Natural killer cell treated with Interleukin-12 subunit alpha and Interleukin-12 subunit beta and Interleukin-15 and Interleukin-18, amount 100 ng/mL, for 72 hours (primary cell): ENCODE measurements around the gene CELF4. TPM values are rescaled to one million over a fixed set of nuclear protein-coding genes. Genes with fewer than 3 reads are reported as not detected.

Source experiments
- ATAC-seq, 2 donors: fragments of 150-1000 bp; cut with Tn5 transposase in 1 of 2; sonication (Bioruptor Pico), chemical (Tn5 transposase) in 1 of 2; 2 replicates each; pipeline ENCODE4 v1.10.0; 2021
- DNase-seq: peaks from one replicate; pipeline ENCODE4 v3.0.0; 2022; ENCODE audit warnings: low spot score
- H3K27ac Mint-ChIP-seq, 2 donors: 1 replicate in 1 of 2; 2 replicates in 1 of 2; pipeline ENCODE4 v1.8.0; 2022; ENCODE audit warnings: mixed read lengths in 2 of 2, mild to moderate bottlenecking in 1 of 2, moderate library complexity in 1 of 2
- H3K27me3 Mint-ChIP-seq, 2 donors: 1 replicate in 1 of 2; 2 replicates in 1 of 2; pipeline ENCODE4 v1.8.0; 2022; ENCODE audit warnings: mixed read lengths in 2 of 2
- H3K36me3 Mint-ChIP-seq: one replicate; pipeline ENCODE4 v1.8.0; 2022; ENCODE audit warnings: mixed read lengths
- H3K4me1 Mint-ChIP-seq, 2 donors: 1 replicate in 1 of 2; 2 replicates in 1 of 2; pipeline ENCODE4 v1.8.0; 2022; ENCODE audit warnings: low read depth in 2 of 2, mixed read lengths in 2 of 2, mild to moderate bottlenecking in 1 of 2
- H3K4me3 Mint-ChIP-seq: one replicate; pipeline ENCODE4 v1.8.0; 2022; ENCODE audit warnings: mixed read lengths
- H3K9me3 Mint-ChIP-seq: 2 replicates; pipeline ENCODE4 v1.8.0; 2022; ENCODE audit warnings: mixed read lengths
- total RNA-seq, 2 donors: library from RNA; stranded (reverse); gene quantifications; one replicate each; pipeline ENCODE4 v1.2.3, GENCODE V29; 2022

CELF4 gene
- total RNA-seq, 2 donors from 2014 or later: not detected

DNA sequence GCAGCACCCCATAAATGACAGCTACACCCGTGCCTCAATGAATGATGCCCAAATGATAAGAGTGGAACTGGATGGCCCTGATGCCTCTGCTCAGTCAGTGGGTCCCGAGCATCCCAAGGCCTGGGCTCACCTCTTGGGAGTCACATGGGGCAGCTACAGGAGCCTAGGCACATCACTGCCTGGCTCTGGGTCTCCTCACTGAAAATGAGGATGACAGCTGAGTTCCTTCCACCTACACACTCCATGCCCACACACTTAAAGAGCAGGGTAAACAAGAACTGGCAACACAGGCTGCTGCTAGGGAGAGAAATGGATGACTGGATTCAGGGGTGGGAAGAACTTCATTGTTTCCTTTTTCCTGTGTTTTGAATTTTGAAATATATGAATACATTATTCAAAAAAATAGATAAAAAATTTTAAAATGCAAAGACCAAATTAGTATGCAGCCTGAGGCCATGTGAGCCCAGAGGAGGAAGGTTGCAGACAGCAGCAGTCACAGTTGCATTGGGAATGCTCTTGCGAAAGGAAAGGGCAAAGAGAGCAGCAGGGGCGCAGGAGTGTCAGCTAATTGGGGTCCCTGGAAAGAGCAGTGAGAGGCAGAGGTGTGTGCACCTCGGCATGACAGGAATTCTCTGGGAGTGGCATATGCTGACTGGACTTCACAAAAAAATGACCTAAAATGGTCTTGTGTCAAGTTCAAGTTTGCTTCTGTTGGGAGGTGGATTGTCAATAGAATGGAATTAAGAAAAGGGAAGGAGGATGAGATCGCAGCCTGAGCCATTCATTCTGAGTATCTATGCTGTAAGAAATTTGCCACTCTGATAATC is 327.1 kb downstream of the CELF4 start:
- DNase-seq (no peak), ATAC-seq (no peak)
- H3K27me3 Mint-ChIP-seq: peaks cover 7 to 18% of the 10 kb centered on the region in 2 donors
- no peak overlapping the region for H3K4me3 Mint-ChIP-seq
- no peak overlapping the region for H3K27ac Mint-ChIP-seq
- H3K4me1 Mint-ChIP-seq: peaks cover 0 to 2% of the 10 kb centered on the region in 2 donors
- H3K36me3 Mint-ChIP-seq: peaks cover 5% of the 10 kb centered on the region
- H3K9me3 Mint-ChIP-seq: no peaks in the 10 kb centered on the region

DNA sequence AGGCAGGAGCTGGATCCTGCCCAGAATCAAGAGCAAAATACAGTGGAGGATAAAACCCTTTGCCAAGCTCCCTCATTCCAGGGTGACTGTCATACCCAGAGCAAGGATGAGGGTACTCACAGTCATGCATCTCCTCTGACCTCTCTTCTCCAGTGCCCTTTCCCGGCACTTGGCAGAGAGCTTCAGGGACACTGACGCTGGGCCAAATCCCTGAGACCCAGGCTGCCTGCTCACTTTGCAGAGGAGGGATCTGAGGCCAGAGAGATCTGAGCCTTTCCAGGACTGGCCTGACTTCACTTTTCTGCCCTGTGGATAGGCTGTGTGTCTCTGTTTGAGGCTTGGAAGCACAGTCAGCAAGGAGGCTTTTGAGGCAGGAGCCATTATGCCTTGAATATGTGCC is 330.0 kb downstream of the CELF4 start:
- Mint-ChIP-seq H3K36me3 (no peaks in the 10 kb centered on the region), H3K4me3 (no peak overlapping the region), H3K9me3 (no peaks in the 10 kb centered on the region), H3K27ac (no peak overlapping the region), H3K27me3 (peaks cover 0 to 7% of the 10 kb centered on the region in 2 donors), H3K4me1 (no peaks in the 10 kb centered on the region)
- DNase-seq (no peak), ATAC-seq (no peak)

DNA sequence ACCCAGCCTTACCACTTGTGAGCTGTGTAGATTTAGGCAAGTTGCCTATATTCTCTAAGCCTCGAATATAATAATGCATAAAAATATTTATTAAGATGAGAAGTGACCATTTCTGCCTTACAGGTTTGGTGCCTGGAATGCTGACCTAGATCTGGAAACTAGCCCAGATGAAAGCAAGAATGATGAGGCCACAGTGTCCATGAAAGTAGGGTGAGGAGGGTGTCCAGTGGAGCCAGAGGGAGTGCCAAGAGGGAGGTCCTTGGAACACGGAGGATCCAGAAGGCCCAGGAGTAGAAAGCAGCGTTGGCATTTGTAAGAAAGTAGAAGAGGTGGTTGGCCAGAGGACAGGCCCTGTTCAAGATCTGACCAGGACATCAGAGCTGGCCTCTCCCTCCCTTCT is 334.3 kb downstream of the CELF4 start:
- no peak for ATAC-seq
- no peak overlapping the region for H3K27ac Mint-ChIP-seq
- H3K4me3 Mint-ChIP-seq: no peak overlapping the region
- peaks cover 5% of the 10 kb centered on the region for H3K36me3 Mint-ChIP-seq
- no peak for DNase-seq
- no peaks in the 10 kb centered on the region for H3K4me1 Mint-ChIP-seq
- H3K9me3 Mint-ChIP-seq: peaks cover 3% of the 10 kb centered on the region
- H3K27me3 Mint-ChIP-seq: no peaks in the 10 kb centered on the region

DNA sequence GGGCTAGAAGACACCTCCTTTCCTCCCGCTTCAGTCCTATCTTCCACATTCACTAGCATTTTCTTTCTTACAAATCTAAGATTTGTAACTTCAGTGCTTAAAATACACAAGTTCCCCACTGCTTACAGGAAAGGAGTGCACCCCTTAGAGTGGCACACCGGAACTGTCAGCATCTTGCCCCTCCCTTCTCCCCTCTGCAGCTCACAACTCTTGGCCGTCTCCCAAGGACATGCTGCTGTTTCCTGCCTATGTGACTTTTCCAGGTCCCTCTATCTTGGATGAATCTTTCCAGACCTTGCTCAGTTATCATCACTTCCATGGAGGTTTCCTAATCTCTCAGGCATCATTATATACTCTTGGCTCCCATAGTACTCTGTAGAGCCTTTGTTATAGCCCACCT is 334.8 kb downstream of the CELF4 start:
- DNase-seq: no peak
- H3K27ac Mint-ChIP-seq: no peak overlapping the region

DNA sequence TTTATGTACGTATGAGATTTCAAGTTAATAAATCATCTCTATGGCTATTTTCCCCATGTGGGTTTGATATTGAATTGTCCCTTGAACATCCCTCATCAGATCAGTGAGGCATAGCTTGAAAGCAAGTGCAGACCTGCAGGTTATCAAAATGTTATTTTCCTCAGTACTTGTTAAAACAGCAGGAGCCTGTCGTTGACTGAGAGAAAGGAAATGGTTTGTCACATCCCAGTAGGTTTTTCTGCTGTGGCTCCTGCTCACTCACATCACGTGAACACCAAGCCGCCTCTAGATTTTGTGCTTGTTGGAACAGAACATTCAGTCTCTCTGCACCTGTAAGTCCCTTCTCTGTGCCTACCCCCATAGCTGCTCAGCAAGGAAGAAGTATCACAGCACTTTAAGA is 340.3 kb downstream of the CELF4 start:
- Mint-ChIP-seq H3K9me3 (peaks cover 3% of the 10 kb centered on the region), H3K27me3 (no peaks in the 10 kb centered on the region), H3K36me3 (peaks cover 5% of the 10 kb centered on the region), H3K4me3 (no peak overlapping the region), H3K27ac (no peak overlapping the region), H3K4me1 (no peaks in the 10 kb centered on the region)
- no peak for ATAC-seq
- no peak for DNase-seq

More for the DNA sequence above, 334.8 kb downstream of the CELF4 start:
- no peaks in the 10 kb centered on the region for H3K27me3 Mint-ChIP-seq
- no peak for ATAC-seq
- H3K9me3 Mint-ChIP-seq: peaks cover 3% of the 10 kb centered on the region
- no peaks in the 10 kb centered on the region for H3K4me1 Mint-ChIP-seq
- H3K4me3 Mint-ChIP-seq: no peak overlapping the region
- peaks cover 5% of the 10 kb centered on the region for H3K36me3 Mint-ChIP-seq

DNA sequence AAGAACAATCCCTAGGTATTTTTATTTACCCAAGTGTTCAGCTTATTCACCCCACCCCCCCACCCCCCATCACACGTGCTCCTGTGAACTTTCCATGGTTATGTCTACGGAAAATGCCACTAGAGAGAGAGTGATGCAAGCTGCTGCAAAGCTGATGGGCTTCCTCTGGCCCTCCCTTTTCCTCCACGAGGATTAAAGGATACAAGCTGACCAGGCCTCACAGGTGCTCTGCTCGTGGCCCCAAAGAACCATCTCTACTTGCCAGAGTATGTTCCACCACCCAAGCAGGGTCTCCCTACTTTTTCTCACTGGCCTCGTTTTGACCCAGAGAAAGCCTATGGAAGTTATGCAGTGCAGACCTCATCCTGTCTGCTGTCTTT is 342.6 kb downstream of the CELF4 start:
- no peak for DNase-seq
- no peak for ATAC-seq
- H3K27me3 Mint-ChIP-seq: no peaks in the 10 kb centered on the region
- H3K27ac Mint-ChIP-seq: no peak overlapping the region
- H3K36me3 Mint-ChIP-seq: no peaks in the 10 kb centered on the region
- H3K9me3 Mint-ChIP-seq: peaks cover 3% of the 10 kb centered on the region
- no peaks in the 10 kb centered on the region for H3K4me1 Mint-ChIP-seq
- H3K4me3 Mint-ChIP-seq: no peak overlapping the region

DNA sequence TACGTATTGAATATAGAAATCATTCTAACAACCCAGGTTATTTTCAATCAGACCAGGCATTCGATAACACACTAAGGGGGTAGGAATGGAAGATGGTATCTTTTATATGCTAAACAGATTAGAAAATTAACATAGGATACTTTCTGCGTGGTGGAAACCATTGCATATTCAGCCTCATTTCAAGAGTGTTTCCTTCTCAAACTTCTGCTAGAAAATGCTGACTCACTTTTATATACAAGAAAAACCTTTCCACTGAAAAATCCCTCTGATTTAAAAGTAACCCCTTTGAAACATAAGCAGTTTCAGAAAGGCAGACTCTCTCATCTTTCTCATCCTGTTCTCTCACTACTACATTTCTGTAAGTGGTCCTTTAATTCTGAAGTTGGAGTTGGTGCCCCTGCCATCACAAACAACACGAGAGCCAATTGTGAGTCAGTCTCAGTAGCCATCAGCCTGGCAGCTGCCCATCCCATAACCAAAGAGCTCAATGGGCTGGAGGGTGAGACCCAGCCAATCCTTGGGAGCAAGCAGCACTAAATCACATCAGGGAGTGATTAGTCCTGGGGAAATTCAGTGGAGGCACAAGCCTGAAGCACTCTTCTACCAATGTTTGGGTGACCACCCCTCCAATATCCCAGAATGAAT is 343.1 kb downstream of the CELF4 start:
- Mint-ChIP-seq H3K36me3 (no peaks in the 10 kb centered on the region), H3K27ac (no peak overlapping the region), H3K4me3 (no peak overlapping the region), H3K4me1 (no peaks in the 10 kb centered on the region), H3K27me3 (no peaks in the 10 kb centered on the region), H3K9me3 (no peaks in the 10 kb centered on the region)
- no peak for DNase-seq
- no peak for ATAC-seq

DNA sequence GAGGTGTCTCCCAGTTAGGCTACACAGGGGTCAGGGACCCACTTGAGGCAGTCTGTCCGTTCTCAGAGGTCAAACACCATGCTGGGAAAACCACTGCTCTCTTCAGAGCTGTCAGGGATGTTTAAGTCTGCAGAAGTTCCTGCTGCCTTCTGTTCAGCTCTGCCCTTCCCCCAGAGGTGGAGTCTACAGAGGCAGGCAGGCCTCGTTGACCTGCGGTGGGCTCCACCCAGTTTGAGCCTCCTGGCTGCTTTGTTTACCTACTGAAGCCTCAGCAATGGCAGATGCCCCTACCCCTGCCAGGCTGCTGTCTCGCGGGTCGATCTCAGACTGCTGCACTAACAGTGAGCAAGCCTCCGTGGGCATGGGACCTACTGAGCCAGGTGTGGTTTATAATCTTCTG is 346.3 kb downstream of the CELF4 start:
- no peak overlapping the region for H3K4me3 Mint-ChIP-seq
- H3K36me3 Mint-ChIP-seq: peaks cover 20% of the 10 kb centered on the region
- H3K9me3 Mint-ChIP-seq: peaks cover 19% of the 10 kb centered on the region
- DNase-seq: no peak
- H3K27ac Mint-ChIP-seq: no peak overlapping the region
- no peak for ATAC-seq
- no peaks in the 10 kb centered on the region for H3K27me3 Mint-ChIP-seq
- no peaks in the 10 kb centered on the region for H3K4me1 Mint-ChIP-seq

DNA sequence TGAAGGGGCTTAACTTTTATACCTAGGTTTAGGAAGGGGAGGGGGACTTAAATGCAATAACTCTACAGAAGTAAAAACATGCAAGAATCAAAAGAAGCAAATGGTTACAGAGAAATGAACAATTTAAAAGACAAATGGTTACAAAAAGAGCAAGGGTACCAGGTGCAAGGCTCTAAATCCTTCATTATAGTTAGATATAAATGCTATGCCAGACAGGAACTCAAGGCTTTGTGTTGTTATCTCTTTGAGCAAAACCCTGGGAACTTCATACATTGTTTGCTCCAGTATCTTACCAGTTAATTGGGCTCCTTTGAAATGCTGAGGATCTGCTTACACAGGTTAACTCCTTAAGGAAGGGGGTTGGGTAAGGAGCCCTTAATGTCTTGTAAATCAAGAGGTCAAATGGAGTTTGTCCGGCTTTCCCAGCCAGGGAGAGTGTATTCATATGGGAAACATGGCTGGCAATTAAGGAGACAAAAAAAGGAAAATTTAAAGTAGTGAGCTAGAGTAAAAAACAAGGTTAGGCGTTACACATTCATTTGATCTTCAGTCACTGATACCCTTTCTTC is 347.5 kb downstream of the CELF4 start:
- Mint-ChIP-seq H3K4me3 (no peak overlapping the region), H3K36me3 (peaks cover 20% of the 10 kb centered on the region), H3K9me3 (peaks cover 19% of the 10 kb centered on the region), H3K4me1 (no peaks in the 10 kb centered on the region), H3K27me3 (no peaks in the 10 kb centered on the region), H3K27ac (no peak overlapping the region)
- ATAC-seq (no peak), DNase-seq (no peak)

DNA sequence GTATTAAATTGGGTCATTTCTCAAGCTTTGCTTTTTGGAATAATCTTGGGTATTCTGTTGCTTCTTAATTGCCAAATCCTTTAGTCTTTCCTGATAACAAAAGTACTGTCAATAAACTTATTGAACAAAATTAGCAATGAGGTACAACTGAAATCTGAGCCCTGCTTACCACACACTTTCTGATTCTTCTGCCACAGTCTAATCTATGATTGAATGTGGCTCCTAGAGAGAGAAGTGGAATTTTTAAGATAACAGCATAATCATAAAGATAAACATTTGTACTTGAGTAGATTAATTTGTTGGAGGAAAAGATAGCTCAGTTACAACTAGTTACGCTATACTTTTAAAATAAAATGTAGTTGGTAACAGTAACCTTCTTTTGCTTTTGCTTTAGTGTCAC is 354.8 kb downstream of the CELF4 start:
- DNase-seq (no peak), ATAC-seq (no peak)
- Mint-ChIP-seq H3K27me3 (no peaks in the 10 kb centered on the region), H3K27ac (no peak overlapping the region), H3K4me1 (no peaks in the 10 kb centered on the region), H3K36me3 (peaks cover 7% of the 10 kb centered on the region), H3K4me3 (no peak overlapping the region), H3K9me3 (peaks cover 21% of the 10 kb centered on the region)

DNA sequence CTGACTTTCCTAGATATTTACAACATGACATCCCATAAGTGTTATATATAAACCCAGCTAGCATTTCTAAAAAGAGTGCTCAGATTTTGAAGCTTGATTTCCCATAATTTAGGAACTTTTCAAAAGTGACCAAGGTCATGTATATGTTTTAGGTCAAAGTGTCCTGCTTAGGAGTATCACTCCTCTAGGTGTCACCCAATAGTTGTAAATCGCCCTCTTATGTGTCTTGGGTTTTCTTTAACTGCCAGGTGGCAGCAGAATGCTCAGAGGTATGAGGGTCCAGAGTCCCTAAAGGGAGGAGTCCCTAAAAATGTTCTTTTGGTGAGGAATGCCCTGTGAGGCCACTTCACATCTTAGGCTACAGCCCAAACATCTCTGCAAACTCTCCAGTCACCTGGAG is 358.3 kb downstream of the CELF4 start:
- no peaks in the 10 kb centered on the region for H3K27me3 Mint-ChIP-seq
- DNase-seq (no peak), ATAC-seq (no peak)
- no peak overlapping the region for H3K4me3 Mint-ChIP-seq
- peaks cover 13% of the 10 kb centered on the region for H3K9me3 Mint-ChIP-seq
- H3K36me3 Mint-ChIP-seq: no peaks in the 10 kb centered on the region
- no peak overlapping the region for H3K27ac Mint-ChIP-seq
- H3K4me1 Mint-ChIP-seq: no peaks in the 10 kb centered on the region

DNA sequence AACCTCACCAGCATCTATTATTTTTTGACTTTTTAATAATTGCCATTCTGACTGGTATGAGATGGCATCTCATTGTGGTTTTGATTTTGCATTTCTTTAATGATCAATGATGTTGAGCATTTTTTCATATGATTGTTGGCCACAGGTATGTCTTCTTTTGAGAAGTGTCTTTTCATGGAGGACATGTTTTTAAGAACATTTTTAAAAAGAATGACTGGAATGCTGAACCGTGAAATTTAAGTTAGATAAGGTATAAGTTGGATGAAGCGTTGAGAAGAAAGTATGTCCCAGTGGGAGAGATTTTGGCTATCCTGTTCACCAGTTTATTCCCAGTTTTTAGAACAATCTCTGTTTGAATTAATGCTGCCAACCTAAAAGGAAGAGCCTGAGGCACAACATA is 365.9 kb downstream of the CELF4 start:
- no peaks in the 10 kb centered on the region for H3K4me1 Mint-ChIP-seq

More for the DNA sequence above, 365.9 kb downstream of the CELF4 start:
- Mint-ChIP-seq H3K27ac (no peak overlapping the region), H3K27me3 (no peaks in the 10 kb centered on the region), H3K36me3 (peaks cover 18% of the 10 kb centered on the region), H3K4me3 (no peak overlapping the region), H3K9me3 (no peaks in the 10 kb centered on the region)
- DNase-seq (no peak), ATAC-seq (no peak)
